HG03442 (cell line): ENCODE data around the gene L3MBTL4.
A peak's percentile ranks its signal among the peaks of the same experiment; 100 is the strongest.
"Not testable (repeated sequence)": the region's sequence is repeated elsewhere in the genome, so short reads cannot be mapped to it uniquely, and the experiment has no call there.

ENCODE experiments used
- ATAC-seq: cut with Tn5 transposase; IDR thresholded peaks from one replicate; pipeline ENCODE4 v1.9.1; 2021; ENCODE audit warnings: mild to moderate bottlenecking, moderate library complexity; ENCODE audit not compliant: unreplicated experiment

L3MBTL4 gene

GRCh38 chr18:6414723-6415417 lies at the start of gene L3MBTL4:
TSS of gene L3MBTL4 (minus strand) at chr18:6414911. CDS start at chr18:6311625, 103,286 bp downstream.
- peak; percentile 64 for ATAC-seq

GRCh38 chr18:6452194-6452593 lies 37.5 kb upstream of the L3MBTL4 start:
- no peak for ATAC-seq

GRCh38 chr18:6449213-6449612 lies 34.5 kb upstream of the L3MBTL4 start:
- ATAC-seq = peak; percentile 85

- ATAC-seq = no peak
These were observed 29.9 kb upstream of the L3MBTL4 start for GRCh38 chr18:6444466-6445228.

GRCh38 chr18:6441200-6441599 lies 26.5 kb upstream of the L3MBTL4 start:
- ATAC-seq = no peak

GRCh38 chr18:6437937-6438818 lies 23.5 kb upstream of the L3MBTL4 start:
- ATAC-seq = no peak

GRCh38 chr18:6435731-6436130 lies 21.0 kb upstream of the L3MBTL4 start:
- no peak for ATAC-seq

- ATAC-seq = no peak
These were observed 20.4 kb upstream of the L3MBTL4 start for GRCh38 chr18:6434987-6435709.

GRCh38 chr18:6434481-6434880 lies 19.8 kb upstream of the L3MBTL4 start:
- ATAC-seq = no peak

GRCh38 chr18:6431659-6432318 lies 17.1 kb upstream of the L3MBTL4 start:
- no peak for ATAC-seq

GRCh38 chr18:6428851-6429395 lies 14.2 kb upstream of the L3MBTL4 start:
- no peak for ATAC-seq

GRCh38 chr18:6427286-6427685 lies 12.6 kb upstream of the L3MBTL4 start:
- ATAC-seq = no peak

- no peak for ATAC-seq
These were observed 8.6 kb upstream of the L3MBTL4 start for GRCh38 chr18:6423289-6423688.

- ATAC-seq = peak; percentile 87
These were observed 491 bp downstream of the L3MBTL4 start for GRCh38 chr18:6414118-6414722.

GRCh38 chr18:6413579-6414117 lies 1.1 kb downstream of the L3MBTL4 start:
- ATAC-seq = no peak

- ATAC-seq = no peak
These were observed 1.7 kb downstream of the L3MBTL4 start for GRCh38 chr18:6412933-6413472.

- ATAC-seq = no peak
These were observed 3.3 kb downstream of the L3MBTL4 start for GRCh38 chr18:6411382-6411781.

GRCh38 chr18:6409933-6410332 lies 4.8 kb downstream of the L3MBTL4 start:
- no peak for ATAC-seq

- ATAC-seq = not testable (repeated sequence)
These were observed 6.2 kb downstream of the L3MBTL4 start for GRCh38 chr18:6408543-6408942.
